Liver (tissue), 3 donors: ENCODE measurements around the gene FBXW9.

Experiments
- ATF3 ChIP-seq: IDR thresholded peaks from 2 replicates; pipeline ENCODE4 v1.6.1; 2016; ENCODE audit warnings: antibody characterized with exemption
- CTCF ChIP-seq: fragments of 150-350 bp; IDR thresholded peaks from 2 replicates; pipeline ENCODE4 v1.5.1; 2017; ENCODE audit warnings: improper control_type of control experiment, low read depth, low read length; ENCODE audit not compliant: missing input control
- FOXA2 ChIP-seq: IDR thresholded peaks from 2 replicates; pipeline ENCODE4 v1.6.1; 2016; ENCODE audit warnings: antibody characterized with exemption
- GABPA ChIP-seq, 2 donors: IDR thresholded peaks in 1 of 2; conservative IDR thresholded peaks in 1 of 2; 2 replicates each; pipeline ENCODE4 v1.6.1; 2016; ENCODE audit warnings: antibody characterized with exemption in 2 of 2, mild to moderate bottlenecking in 1 of 2, moderate library complexity in 1 of 2
- JUND ChIP-seq, 2 donors: IDR thresholded peaks; 2 replicates each; pipeline ENCODE4 v1.6.1; 2016; ENCODE audit warnings: antibody characterized with exemption in 2 of 2
- RAD21 ChIP-seq, 2 donors: IDR thresholded peaks; 2 replicates each; pipeline ENCODE4 v1.6.1; 2016; ENCODE audit warnings: antibody characterized with exemption in 2 of 2, mild to moderate bottlenecking in 2 of 2
- RXRA ChIP-seq, 2 donors: IDR thresholded peaks; 2 replicates each; pipeline ENCODE4 v1.6.1; 2017 to 2018; ENCODE audit warnings: antibody characterized with exemption in 2 of 2, mild to moderate bottlenecking in 1 of 2
- TAF1 ChIP-seq: conservative IDR thresholded peaks from 2 replicates; pipeline ENCODE4 v1.6.1; 2016; ENCODE audit warnings: antibody characterized with exemption, mild to moderate bottlenecking
- YY1 ChIP-seq: IDR thresholded peaks from 2 replicates; pipeline ENCODE4 v1.6.1; 2016; ENCODE audit warnings: antibody characterized with exemption, mild to moderate bottlenecking
- ZBTB33 ChIP-seq: IDR thresholded peaks from 2 replicates; pipeline ENCODE4 v1.6.1; 2016; ENCODE audit warnings: antibody characterized with exemption
- TF ChIP-seq, protein P1 (sequence below): IDR thresholded peaks from 2 replicates; pipeline ENCODE4 v1.6.1; 2016; ENCODE audit warnings: antibody characterized with exemption
- TF ChIP-seq, protein P2 (sequence below): IDR thresholded peaks from 2 replicates; pipeline ENCODE4 v1.6.1; 2016; ENCODE audit warnings: antibody characterized with exemption, mild to moderate bottlenecking
- donor health status: healthy.
- donor health status: healthy.

DNA sequence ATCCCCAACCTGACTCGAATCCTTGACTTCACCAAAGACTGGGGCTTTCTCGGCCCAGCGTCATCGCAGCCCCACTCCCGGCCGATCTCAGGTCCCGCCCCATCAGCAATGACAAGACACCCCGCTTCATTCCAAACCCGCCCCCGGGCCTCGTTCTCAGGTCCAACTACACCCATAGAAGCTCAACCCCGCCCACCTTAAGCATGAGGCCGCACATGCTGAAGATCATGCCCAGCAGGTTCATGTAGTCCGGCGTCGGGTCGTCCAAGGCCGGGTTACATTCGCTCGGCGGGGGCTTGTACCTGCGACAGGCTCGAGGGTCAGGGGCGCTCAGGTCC is 27.5 kb downstream of the FBXW9 start:
- TF ChIP-seq CTCF (no peak), FOXA2 (no peak), RAD21 (IDR thresholded peaks at IDR 0.05) (no peak), YY1 (no peak), TAF1 (no peak), RXRA (IDR thresholded peaks at IDR 0.05) (no peak), ZBTB33 (no peak), JUND (IDR thresholded peaks at IDR 0.05) (no peak), GABPA (IDR thresholded peaks at IDR 0.05 in 1 of 2, conservative IDR thresholded peaks at IDR 0.05 in 1 of 2) (no peak), ATF3 (no peak)
- TF ChIP-seq, protein P1, sequence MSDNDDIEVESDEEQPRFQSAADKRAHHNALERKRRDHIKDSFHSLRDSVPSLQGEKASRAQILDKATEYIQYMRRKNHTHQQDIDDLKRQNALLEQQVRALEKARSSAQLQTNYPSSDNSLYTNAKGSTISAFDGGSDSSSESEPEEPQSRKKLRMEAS = no peak
- TF ChIP-seq, protein P2, sequence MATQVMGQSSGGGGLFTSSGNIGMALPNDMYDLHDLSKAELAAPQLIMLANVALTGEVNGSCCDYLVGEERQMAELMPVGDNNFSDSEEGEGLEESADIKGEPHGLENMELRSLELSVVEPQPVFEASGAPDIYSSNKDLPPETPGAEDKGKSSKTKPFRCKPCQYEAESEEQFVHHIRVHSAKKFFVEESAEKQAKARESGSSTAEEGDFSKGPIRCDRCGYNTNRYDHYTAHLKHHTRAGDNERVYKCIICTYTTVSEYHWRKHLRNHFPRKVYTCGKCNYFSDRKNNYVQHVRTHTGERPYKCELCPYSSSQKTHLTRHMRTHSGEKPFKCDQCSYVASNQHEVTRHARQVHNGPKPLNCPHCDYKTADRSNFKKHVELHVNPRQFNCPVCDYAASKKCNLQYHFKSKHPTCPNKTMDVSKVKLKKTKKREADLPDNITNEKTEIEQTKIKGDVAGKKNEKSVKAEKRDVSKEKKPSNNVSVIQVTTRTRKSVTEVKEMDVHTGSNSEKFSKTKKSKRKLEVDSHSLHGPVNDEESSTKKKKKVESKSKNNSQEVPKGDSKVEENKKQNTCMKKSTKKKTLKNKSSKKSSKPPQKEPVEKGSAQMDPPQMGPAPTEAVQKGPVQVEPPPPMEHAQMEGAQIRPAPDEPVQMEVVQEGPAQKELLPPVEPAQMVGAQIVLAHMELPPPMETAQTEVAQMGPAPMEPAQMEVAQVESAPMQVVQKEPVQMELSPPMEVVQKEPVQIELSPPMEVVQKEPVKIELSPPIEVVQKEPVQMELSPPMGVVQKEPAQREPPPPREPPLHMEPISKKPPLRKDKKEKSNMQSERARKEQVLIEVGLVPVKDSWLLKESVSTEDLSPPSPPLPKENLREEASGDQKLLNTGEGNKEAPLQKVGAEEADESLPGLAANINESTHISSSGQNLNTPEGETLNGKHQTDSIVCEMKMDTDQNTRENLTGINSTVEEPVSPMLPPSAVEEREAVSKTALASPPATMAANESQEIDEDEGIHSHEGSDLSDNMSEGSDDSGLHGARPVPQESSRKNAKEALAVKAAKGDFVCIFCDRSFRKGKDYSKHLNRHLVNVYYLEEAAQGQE = no peak
